ENCODE data around the gene PARL.
"Not testable (repeated sequence)": the region's sequence is repeated elsewhere in the genome, so short reads cannot be mapped to it uniquely, and the experiment has no call there.

The PARL gene

GRCh38 chr3:183878071-183878470 lies 6.6 kb downstream of the PARL start:
- no peaks in the 10 kb centered on the region for H3K4me1 ChIP-seq
- H3K9me3 ChIP-seq: no peaks in the 10 kb centered on the region
- peaks cover 22% of the 10 kb centered on the region for H3K36me3 ChIP-seq
- no peaks in the 10 kb centered on the region for H3K27me3 ChIP-seq
- H3K4me3 ChIP-seq (ENCODE audit: low read depth, low read length): no peak overlapping the region
- TF ChIP-seq CTCF (IDR thresholded peaks at IDR 0.05; ENCODE audit: low read depth, low read length): no peak
- DNase-seq: no peak

- not testable (repeated sequence) for H3K4me1 ChIP-seq; H3K27me3 ChIP-seq; H3K9me3 ChIP-seq; H3K4me3 ChIP-seq (ENCODE audit: low read depth, low read length); DNase-seq
- peaks cover 22% of the 10 kb centered on the region for H3K36me3 ChIP-seq
These were observed 7.5 kb downstream of the PARL start for GRCh38 chr3:183877227-183877626.

- Histone ChIP-seq H3K9me3 (no peaks in the 10 kb centered on the region), H3K27me3 (no peaks in the 10 kb centered on the region), H3K36me3 (peaks cover 24% of the 10 kb centered on the region), H3K4me1 (no peaks in the 10 kb centered on the region), H3K4me3 (ENCODE audit: low read depth, low read length) (no peak overlapping the region)
- DNase-seq: no peak
- no peak for TF ChIP-seq CTCF (IDR thresholded peaks at IDR 0.05; ENCODE audit: low read depth, low read length)
These were observed 9.3 kb downstream of the PARL start for GRCh38 chr3:183875411-183875810.

GRCh38 chr3:183873914-183874313 lies 10.8 kb downstream of the PARL start:
- Histone ChIP-seq H3K27me3 (no peaks in the 10 kb centered on the region), H3K4me1 (no peaks in the 10 kb centered on the region), H3K36me3 (peaks cover 23% of the 10 kb centered on the region), H3K4me3 (ENCODE audit: low read depth, low read length) (no peak overlapping the region), H3K9me3 (no peaks in the 10 kb centered on the region)
- TF ChIP-seq CTCF (IDR thresholded peaks at IDR 0.05; ENCODE audit: low read depth, low read length): no peak
- no peak for DNase-seq

- Histone ChIP-seq H3K9me3 (no peaks in the 10 kb centered on the region), H3K36me3 (peaks cover 23% of the 10 kb centered on the region), H3K4me3 (ENCODE audit: low read depth, low read length) (no peak overlapping the region), H3K4me1 (no peaks in the 10 kb centered on the region), H3K27me3 (no peaks in the 10 kb centered on the region)
- no peak for TF ChIP-seq CTCF (IDR thresholded peaks at IDR 0.05; ENCODE audit: low read depth, low read length)
- no peak for DNase-seq
These were observed 13.1 kb downstream of the PARL start for GRCh38 chr3:183871541-183871940.

GRCh38 chr3:183870563-183870962 lies 14.1 kb downstream of the PARL start:
- no peaks in the 10 kb centered on the region for H3K4me1 ChIP-seq
- no peaks in the 10 kb centered on the region for H3K9me3 ChIP-seq
- H3K36me3 ChIP-seq: peaks cover 25% of the 10 kb centered on the region
- H3K27me3 ChIP-seq: no peaks in the 10 kb centered on the region
- no peak for TF ChIP-seq CTCF (IDR thresholded peaks at IDR 0.05; ENCODE audit: low read depth, low read length)
- H3K4me3 ChIP-seq (ENCODE audit: low read depth, low read length): no peak overlapping the region
- DNase-seq: no peak

- Histone ChIP-seq H3K9me3 (no peaks in the 10 kb centered on the region), H3K36me3 (peaks cover 32% of the 10 kb centered on the region), H3K4me3 (ENCODE audit: low read depth, low read length) (no peak overlapping the region), H3K27me3 (no peaks in the 10 kb centered on the region), H3K4me1 (no peaks in the 10 kb centered on the region)
- no peak for DNase-seq
- TF ChIP-seq CTCF (IDR thresholded peaks at IDR 0.05; ENCODE audit: low read depth, low read length): no peak
These were observed 15.9 kb downstream of the PARL start for GRCh38 chr3:183868796-183869195.
